SK-N-SH (cell line): ENCODE measurements around the gene CPXM1. TPM values are rescaled to one million over a fixed set of nuclear protein-coding genes. Genes with fewer than 3 reads are reported as not detected.

ENCODE experiments used
- CTCF ChIA-PET: fragments of 300-600, 350-600 bp; formaldehyde crosslinking; extraction: SDS; loops from one replicate; lab custom pipeline; 2021; lab: Yijun Ruan, JAX
- POLR2A ChIA-PET: fragments of 350-600 bp; sonication (Branson Sonifier 250); formaldehyde crosslinking; extraction: SDS; loops from one replicate; lab custom pipeline; 2020; ENCODE audit warnings: antibody characterized with exemption, inconsistent platforms; lab: Yijun Ruan, JAX
- DNase-seq: peaks from one replicate; pipeline ENCODE4 v3.0.0; 2012
- H2AFZ ChIP-seq: fragments of 200-600 bp; sonication (generic); 2 replicates; pipeline ENCODE4 v1.8.1; 2016; ENCODE audit warnings: antibody characterized with exemption, mild to moderate bottlenecking, low read depth
- H3F3A ChIP-seq: fragments of 200-600 bp; sonication (generic); replicated peaks from 2 replicates; pipeline ENCODE3; 2016; ENCODE audit warnings: antibody characterized with exemption, mild to moderate bottlenecking; ENCODE audit not compliant: insufficient read depth
- H3K27ac ChIP-seq, 2 experiments: fragments of 200-500 bp in 1 of 2; fragments of 200-600 bp in 1 of 2; sonication (Bioruptor generic) in 1 of 2; sonication (generic), shearing (Covaris generic) in 1 of 2; 2 replicates each; pipeline versions ENCODE4 v1.5.1 to v1.6.1; 2014 to 2016; ENCODE audit warnings: low read depth in 2 of 2, inconsistent platforms in 1 of 2, low read length in 1 of 2, mild to moderate bottlenecking in 1 of 2, mixed read lengths in 1 of 2
- H3K27me3 ChIP-seq: fragments of 200-600 bp; sonication (generic), shearing (Covaris generic); 2 replicates; pipeline ENCODE4 v1.6.1; 2016; ENCODE audit warnings: mixed run types; ENCODE audit not compliant: insufficient read depth
- H3K36me3 ChIP-seq, 2 experiments: fragments of 200-500 bp in 1 of 2; fragments of 200-600 bp in 1 of 2; sonication (Bioruptor generic) in 1 of 2; sonication (generic) in 1 of 2; replicated peaks in 1 of 2; 2 replicates each; pipeline versions ENCODE3 to v1.5.1; 2014 to 2016; ENCODE audit warnings: low read length in 1 of 2, mild to moderate bottlenecking in 1 of 2; ENCODE audit not compliant: insufficient read depth in 2 of 2, control insufficient read depth in 1 of 2
- H3K4me1 ChIP-seq, 2 experiments: fragments of 200-500 bp in 1 of 2; fragments of 200-600 bp in 1 of 2; sonication (Bioruptor generic) in 1 of 2; sonication (generic), shearing (Covaris generic) in 1 of 2; 2 replicates each; pipeline versions ENCODE4 v1.5.1 to v1.6.1; 2014 to 2016; ENCODE audit warnings: low read depth in 1 of 2, low read length in 1 of 2, mixed run types in 1 of 2; ENCODE audit not compliant: insufficient read depth in 2 of 2, control insufficient read depth in 1 of 2
- H3K4me2 ChIP-seq: fragments of 200-600 bp; sonication (generic), shearing (Covaris generic); 2 replicates; pipeline ENCODE4 v1.6.1; 2017; ENCODE audit warnings: mixed run types
- H3K4me3 ChIP-seq, 2 experiments: fragments of 200-500 bp in 1 of 2; fragments of 200-600 bp in 1 of 2; sonication (Bioruptor generic) in 1 of 2; sonication (generic), shearing (Covaris generic) in 1 of 2; 2 replicates each; pipeline versions ENCODE4 v1.5.1 to v1.8.1; 2014 to 2016; ENCODE audit warnings: low read depth in 2 of 2, inconsistent platforms in 1 of 2, low read length in 1 of 2, mild to moderate bottlenecking in 1 of 2, mixed read lengths in 1 of 2, moderate library complexity in 1 of 2
- H3K79me2 ChIP-seq: fragments of 200-600 bp; sonication (generic); 2 replicates; pipeline ENCODE4 v1.8.1; 2017; ENCODE audit warnings: mild to moderate bottlenecking; ENCODE audit not compliant: insufficient read depth
- H3K9ac ChIP-seq: fragments of 200-600 bp; sonication (generic); 2 replicates; pipeline ENCODE4 v1.6.1; 2017; ENCODE audit warnings: mixed run types
- H3K9me2 ChIP-seq: fragments of 200-600 bp; sonication (generic); 2 replicates; pipeline ENCODE4 v1.6.1; 2017; ENCODE audit warnings: mixed run types
- H3K9me3 ChIP-seq: fragments of 200-600 bp; sonication (generic); 2 replicates; pipeline ENCODE4 v1.6.1; 2017; ENCODE audit warnings: mixed run types, mild to moderate bottlenecking, moderate library complexity
- H4K20me1 ChIP-seq: fragments of 200-600 bp; sonication (generic); 2 replicates; pipeline ENCODE4 v1.6.1; 2017; ENCODE audit warnings: mild to moderate bottlenecking, mixed run types; ENCODE audit not compliant: insufficient read depth
- CTCF ChIP-seq: fragments of 200-600 bp; sonication (generic); IDR thresholded peaks from 2 replicates; pipeline ENCODE4 v1.6.1; 2017; ENCODE audit warnings: antibody characterized with exemption, mild to moderate bottlenecking, moderate library complexity
- FOXJ3 ChIP-seq: sonication (generic); formaldehyde crosslinking; IDR thresholded peaks from 2 replicates; pipeline ENCODE4 v1.5.1; 2020; ENCODE audit warnings: mild to moderate bottlenecking, missing genetic modification reagents
- FOXM1 ChIP-seq: IDR thresholded peaks from 2 replicates; pipeline ENCODE4 v1.4.0; 2012; ENCODE audit warnings: low read depth, mild to moderate bottlenecking
- MXI1 ChIP-seq: IDR thresholded peaks from 2 replicates; pipeline ENCODE4 v1.6.1; 2012; ENCODE audit warnings: mild to moderate bottlenecking, low read depth, low read length, improper control_type of control experiment
- NFIC ChIP-seq: IDR thresholded peaks from 2 replicates; pipeline ENCODE4 v1.4.0; 2012; ENCODE audit warnings: borderline replicate concordance
- RCOR1 ChIP-seq: fragments of 150-350 bp; IDR thresholded peaks from 2 replicates; pipeline ENCODE4 v1.6.1; 2017; ENCODE audit warnings: antibody characterized with exemption, low read length
- RFX5 ChIP-seq: IDR thresholded peaks from 2 replicates; pipeline ENCODE4 v1.6.1; 2012; ENCODE audit warnings: mild to moderate bottlenecking, improper control_type of control experiment, low read length
- SMC3 ChIP-seq: IDR thresholded peaks from 2 replicates; pipeline ENCODE4 v1.6.1; 2012; ENCODE audit warnings: low read depth, low read length, improper control_type of control experiment
- TAF1 ChIP-seq: IDR thresholded peaks from 2 replicates; pipeline ENCODE4 v1.6.1; 2012; ENCODE audit warnings: low read depth, mild to moderate bottlenecking, low read length, moderate library complexity, borderline replicate concordance
- TEAD4 ChIP-seq: IDR thresholded peaks from 2 replicates; pipeline ENCODE4 v1.4.0; 2012; ENCODE audit warnings: mild to moderate bottlenecking, borderline replicate concordance; ENCODE audit not compliant: insufficient read depth
- USF2 ChIP-seq: fragments of 150-350 bp; IDR thresholded peaks from 2 replicates; pipeline ENCODE4 v1.6.1; 2017; ENCODE audit warnings: antibody characterized with exemption, low read length, low read depth, borderline replicate concordance
- WGBS: methylation state at CpG from one replicate; pipeline ENCODE4 v1.1.6; 2017; ENCODE audit warnings: low lambda C conversion rate; 5-methylcytosine and 5-hydroxymethylcytosine counted together
- polyA plus RNA-seq, 3 experiments: library from polyadenylated mRNA; depleted of rRNA; stranded (reverse); fragments of >200 nt; gene quantifications; 2 replicates each; pipeline ENCODE4 v1.2.3, GENCODE V29; 2012
- TF ChIP-seq, protein P1 (sequence below): IDR thresholded peaks from 2 replicates; pipeline ENCODE4 v1.4.0; 2012; ENCODE audit warnings: low read depth
- TF ChIP-seq, protein P2 (sequence below): IDR thresholded peaks from 2 replicates; pipeline ENCODE4 v1.6.1; 2012; ENCODE audit warnings: mild to moderate bottlenecking, low read depth, low read length, moderate library complexity
- TF ChIP-seq, protein P3 (sequence below): fragments of 150-350 bp; IDR thresholded peaks from 2 replicates; pipeline ENCODE4 v1.6.1; 2016; ENCODE audit warnings: mild to moderate bottlenecking, low read depth, low read length

Gene CPXM1
- polyA plus RNA-seq, 1 of the 3 experiments (the other 2 are of a cell fraction): 99.9 TPM

- Histone ChIP-seq H3K36me3 (peaks cover 0 to 16% of the 10 kb centered on the region in 2 experiments), H3K27ac (peak overlapping the region in 1 of 2 experiments; percentile 79; a peak in 2 of 4 replicates), H3K4me2 (peak overlapping the region; percentile 78), H4K20me1 (no peaks in the 10 kb centered on the region), H3K4me1 (peaks cover 0 to 14% of the 10 kb centered on the region in 2 experiments; a peak in 1 of 4 replicates), H3K9me3 (no peaks in the 10 kb centered on the region), H3F3A (no peaks in the 10 kb centered on the region), H2AFZ (peak overlapping the region; percentile 82; the same call in 1 of the 2 replicates), H3K9me2 (no peaks in the 10 kb centered on the region), H3K79me2 (no peaks in the 10 kb centered on the region), H3K9ac (peak overlapping the region; percentile 28), H3K4me3 (peak overlapping the region; percentile 53 to 60), H3K27me3 (no peaks in the 10 kb centered on the region)
- ChIA-PET POLR2A (interaction anchor here (0.8 to 2.9 kb wide), 9 partner anchors 8 to 238 kb away, joined by 3 to 11 read pairs (median 4); partner anchors contain the start of genes C20orf141 and NOP56), CTCF (interaction anchor here (1.0 to 1.5 kb wide), 8 partner anchors 19 to 126 kb away, joined by 3 to 4 read pairs (median 3); no protein-coding TSS in a partner anchor)
- 15% methylated on average over 32 of the region's 61 CpGs for WGBS
- DNase-seq: peak; percentile 80
- TF ChIP-seq USF2 (no peak), TAF1 (peak; percentile 3; the same call in 1 of the 2 replicates), FOXM1 (no peak), RFX5 (no peak), SMC3 (no peak), CTCF (no peak), RCOR1 (no peak), TEAD4 (no peak), FOXJ3 (CRISPR knock-in tag) (no peak), NFIC (no peak), MXI1 (peak; percentile 66; the same call in 1 of the 2 replicates)
- TF ChIP-seq, protein P1, sequence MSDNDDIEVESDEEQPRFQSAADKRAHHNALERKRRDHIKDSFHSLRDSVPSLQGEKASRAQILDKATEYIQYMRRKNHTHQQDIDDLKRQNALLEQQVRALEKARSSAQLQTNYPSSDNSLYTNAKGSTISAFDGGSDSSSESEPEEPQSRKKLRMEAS: peak; percentile 9; the same call in 1 of the 2 replicates
- TF ChIP-seq, protein P2, sequence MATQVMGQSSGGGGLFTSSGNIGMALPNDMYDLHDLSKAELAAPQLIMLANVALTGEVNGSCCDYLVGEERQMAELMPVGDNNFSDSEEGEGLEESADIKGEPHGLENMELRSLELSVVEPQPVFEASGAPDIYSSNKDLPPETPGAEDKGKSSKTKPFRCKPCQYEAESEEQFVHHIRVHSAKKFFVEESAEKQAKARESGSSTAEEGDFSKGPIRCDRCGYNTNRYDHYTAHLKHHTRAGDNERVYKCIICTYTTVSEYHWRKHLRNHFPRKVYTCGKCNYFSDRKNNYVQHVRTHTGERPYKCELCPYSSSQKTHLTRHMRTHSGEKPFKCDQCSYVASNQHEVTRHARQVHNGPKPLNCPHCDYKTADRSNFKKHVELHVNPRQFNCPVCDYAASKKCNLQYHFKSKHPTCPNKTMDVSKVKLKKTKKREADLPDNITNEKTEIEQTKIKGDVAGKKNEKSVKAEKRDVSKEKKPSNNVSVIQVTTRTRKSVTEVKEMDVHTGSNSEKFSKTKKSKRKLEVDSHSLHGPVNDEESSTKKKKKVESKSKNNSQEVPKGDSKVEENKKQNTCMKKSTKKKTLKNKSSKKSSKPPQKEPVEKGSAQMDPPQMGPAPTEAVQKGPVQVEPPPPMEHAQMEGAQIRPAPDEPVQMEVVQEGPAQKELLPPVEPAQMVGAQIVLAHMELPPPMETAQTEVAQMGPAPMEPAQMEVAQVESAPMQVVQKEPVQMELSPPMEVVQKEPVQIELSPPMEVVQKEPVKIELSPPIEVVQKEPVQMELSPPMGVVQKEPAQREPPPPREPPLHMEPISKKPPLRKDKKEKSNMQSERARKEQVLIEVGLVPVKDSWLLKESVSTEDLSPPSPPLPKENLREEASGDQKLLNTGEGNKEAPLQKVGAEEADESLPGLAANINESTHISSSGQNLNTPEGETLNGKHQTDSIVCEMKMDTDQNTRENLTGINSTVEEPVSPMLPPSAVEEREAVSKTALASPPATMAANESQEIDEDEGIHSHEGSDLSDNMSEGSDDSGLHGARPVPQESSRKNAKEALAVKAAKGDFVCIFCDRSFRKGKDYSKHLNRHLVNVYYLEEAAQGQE: peak; percentile 32; the same call in 1 of the 2 replicates
- TF ChIP-seq, protein P3, sequence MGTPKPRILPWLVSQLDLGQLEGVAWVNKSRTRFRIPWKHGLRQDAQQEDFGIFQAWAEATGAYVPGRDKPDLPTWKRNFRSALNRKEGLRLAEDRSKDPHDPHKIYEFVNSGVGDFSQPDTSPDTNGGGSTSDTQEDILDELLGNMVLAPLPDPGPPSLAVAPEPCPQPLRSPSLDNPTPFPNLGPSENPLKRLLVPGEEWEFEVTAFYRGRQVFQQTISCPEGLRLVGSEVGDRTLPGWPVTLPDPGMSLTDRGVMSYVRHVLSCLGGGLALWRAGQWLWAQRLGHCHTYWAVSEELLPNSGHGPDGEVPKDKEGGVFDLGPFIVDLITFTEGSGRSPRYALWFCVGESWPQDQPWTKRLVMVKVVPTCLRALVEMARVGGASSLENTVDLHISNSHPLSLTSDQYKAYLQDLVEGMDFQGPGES: no peak
Measured at GRCh38 chr20:2799688-2800520, 523 bp downstream of the CPXM1 start.
